HepG2 (cell line): ENCODE measurements around the gene SMARCA4. TPM values are rescaled to one million over a fixed set of nuclear protein-coding genes. Genes with fewer than 3 reads are reported as not detected.

ENCODE experiments used
- ATF7-NPFF ChIP-seq: sonication (generic); formaldehyde crosslinking; IDR thresholded peaks from 2 replicates; pipeline ENCODE4 v1.8.1; 2023; ENCODE audit warnings: mild to moderate bottlenecking, low read depth, missing genetic modification reagents, moderate library complexity
- EP300 ChIP-seq, 3 experiments: sonication (generic) in 1 of 3; formaldehyde crosslinking in 1 of 3; IDR thresholded peaks; 2 replicates each; pipeline versions ENCODE4 v1.5.1 to v1.6.1; 2011 to 2020; ENCODE audit warnings: low read depth in 2 of 3, low read length in 2 of 3, borderline replicate concordance in 1 of 3, improper control_type of control experiment in 1 of 3, mild to moderate bottlenecking in 1 of 3, missing genetic modification reagents in 1 of 3, moderate library complexity in 1 of 3
- GFI1 ChIP-seq: sonication (generic); formaldehyde crosslinking; IDR thresholded peaks from 2 replicates; pipeline ENCODE4 v1.5.0; 2020; ENCODE audit warnings: missing genetic modification reagents, mild to moderate bottlenecking, borderline replicate concordance
- MAFG ChIP-seq: sonication (generic); formaldehyde crosslinking; IDR thresholded peaks from 2 replicates; pipeline ENCODE4 v1.5.1; 2020; ENCODE audit warnings: mild to moderate bottlenecking, missing genetic modification reagents
- MYC ChIP-seq: sonication (generic); formaldehyde crosslinking; IDR thresholded peaks from 2 replicates; pipeline ENCODE4 v1.9.0; 2021; ENCODE audit warnings: missing genetic modification reagents, borderline replicate concordance
- NFYB ChIP-seq: sonication (generic); formaldehyde crosslinking; IDR thresholded peaks from 2 replicates; pipeline ENCODE4 v1.4.0; 2020; ENCODE audit warnings: missing genetic modification reagents
- PHF21A ChIP-seq: sonication (generic); formaldehyde crosslinking; IDR thresholded peaks from 2 replicates; pipeline ENCODE4 v1.5.0; 2020; ENCODE audit warnings: mild to moderate bottlenecking, missing genetic modification reagents
- PLRG1 ChIP-seq: fragments of 450-650 bp; conservative IDR thresholded peaks from 2 replicates; pipeline ENCODE4 v1.6.1; 2016
- POLR2AphosphoS2 ChIP-seq: IDR thresholded peaks from 2 replicates; pipeline ENCODE4 v1.6.1; 2011; ENCODE audit warnings: low read depth, low read length, improper control_type of control experiment
- RFXAP ChIP-seq: sonication (generic); formaldehyde crosslinking; IDR thresholded peaks from 2 replicates; pipeline ENCODE4 v1.4.0; 2020; ENCODE audit warnings: missing genetic modification reagents, borderline replicate concordance
- RXRA ChIP-seq: sonication (generic); formaldehyde crosslinking; IDR thresholded peaks from 2 replicates; pipeline ENCODE4 v1.5.1; 2020; ENCODE audit warnings: missing genetic modification reagents
- SRSF1 ChIP-seq: fragments of 200-400 bp; formaldehyde crosslinking; optimal IDR thresholded peaks from 2 replicates; pipeline ENCODE3; 2017; ENCODE audit warnings: mild to moderate bottlenecking, low read depth, low read length, moderate library complexity
- TBP ChIP-seq: sonication (generic); formaldehyde crosslinking; IDR thresholded peaks from 2 replicates; pipeline ENCODE4 v1.5.0; 2020; ENCODE audit warnings: missing genetic modification reagents
- ZFAT ChIP-seq: sonication (generic); formaldehyde crosslinking; conservative IDR thresholded peaks from 2 replicates; pipeline ENCODE4 v1.8.1; 2023; ENCODE audit warnings: missing genetic modification reagents, inconsistent platforms
- ZFP37 ChIP-seq: sonication (generic); formaldehyde crosslinking; IDR thresholded peaks from 2 replicates; pipeline ENCODE4 v1.4.0; 2020; ENCODE audit warnings: missing genetic modification reagents, borderline replicate concordance
- ZFY ChIP-seq: sonication (generic); formaldehyde crosslinking; IDR thresholded peaks from 2 replicates; pipeline ENCODE4 v1.4.0; 2020; ENCODE audit warnings: missing genetic modification reagents
- ZNF30 ChIP-seq: sonication (generic); formaldehyde crosslinking; IDR thresholded peaks from 2 replicates; pipeline ENCODE4 v1.5.0; 2020; ENCODE audit warnings: mild to moderate bottlenecking, missing genetic modification reagents
- ZNF484 ChIP-seq: sonication (generic); formaldehyde crosslinking; IDR thresholded peaks from 2 replicates; pipeline ENCODE4 v1.5.1; 2020; ENCODE audit warnings: mild to moderate bottlenecking, low read depth, missing genetic modification reagents, borderline replicate concordance
- ZNF780A ChIP-seq: sonication (generic); formaldehyde crosslinking; IDR thresholded peaks from 2 replicates; pipeline ENCODE4 v1.8.0; 2022; ENCODE audit warnings: mild to moderate bottlenecking, missing genetic modification reagents, moderate library complexity
- polyA plus RNA-seq, 8 experiments: library from polyadenylated mRNA; depleted of rRNA in 3 of 8; stranded (reverse) in 7 of 8; unstranded in 1 of 8; fragments of >200 nt; fragmentation: Illumina TruSeq in 4 of 8; extraction: Trizol in 4 of 8; gene quantifications; 2 replicates each; pipeline versions ENCODE4 v1.2.1 to v1.2.3, GENCODE V29; 2011 to 2016; ENCODE audit warnings: low read depth in 4 of 8, missing spikeins in 1 of 8, mixed read lengths in 1 of 8; ENCODE audit not compliant: insufficient read depth in 1 of 8
- total RNA-seq, 5 experiments: library from RNA; depleted of rRNA; stranded (reverse); fragments of >200 nt; fragmentation: Illumina TruSeq; extraction: Trizol; gene quantifications; 2 replicates each; pipeline ENCODE4 v1.2.3, GENCODE V29; 2016; ENCODE audit warnings: low read depth in 1 of 5
- TF ChIP-seq, protein P1 (sequence below): IDR thresholded peaks from 2 replicates; pipeline ENCODE4 v1.6.1; 2018; ENCODE audit warnings: missing genetic modification reagents, mild to moderate bottlenecking, missing compliant biosample characterization
- TF ChIP-seq, protein P2 (sequence below): sonication (generic); formaldehyde crosslinking; IDR thresholded peaks from 2 replicates; pipeline ENCODE4 v1.5.0; 2020; ENCODE audit warnings: mild to moderate bottlenecking, low read depth, missing genetic modification reagents, borderline replicate concordance
- TF ChIP-seq, protein P3 (sequence below): sonication (generic); formaldehyde crosslinking; IDR thresholded peaks from 2 replicates; pipeline ENCODE4 v1.4.0; 2020; ENCODE audit warnings: missing genetic modification reagents, borderline replicate concordance
- TF ChIP-seq, protein P4 (sequence below): sonication (generic); formaldehyde crosslinking; IDR thresholded peaks from 2 replicates; pipeline ENCODE4 v1.8.1; 2023; ENCODE audit warnings: mild to moderate bottlenecking, moderate library complexity, missing genetic modification reagents
- TF ChIP-seq, protein P5 (sequence below): sonication (generic); formaldehyde crosslinking; IDR thresholded peaks from 2 replicates; pipeline ENCODE4 v1.8.1; 2023; ENCODE audit warnings: mild to moderate bottlenecking, missing genetic modification reagents, borderline replicate concordance

The SMARCA4 gene
- total and polyA plus RNA-seq, 2 of the 13 experiments (the other 11 are each of a cell fraction or from before 2014, with no cell fraction given): 25.4 to 45.9 TPM

DNA sequence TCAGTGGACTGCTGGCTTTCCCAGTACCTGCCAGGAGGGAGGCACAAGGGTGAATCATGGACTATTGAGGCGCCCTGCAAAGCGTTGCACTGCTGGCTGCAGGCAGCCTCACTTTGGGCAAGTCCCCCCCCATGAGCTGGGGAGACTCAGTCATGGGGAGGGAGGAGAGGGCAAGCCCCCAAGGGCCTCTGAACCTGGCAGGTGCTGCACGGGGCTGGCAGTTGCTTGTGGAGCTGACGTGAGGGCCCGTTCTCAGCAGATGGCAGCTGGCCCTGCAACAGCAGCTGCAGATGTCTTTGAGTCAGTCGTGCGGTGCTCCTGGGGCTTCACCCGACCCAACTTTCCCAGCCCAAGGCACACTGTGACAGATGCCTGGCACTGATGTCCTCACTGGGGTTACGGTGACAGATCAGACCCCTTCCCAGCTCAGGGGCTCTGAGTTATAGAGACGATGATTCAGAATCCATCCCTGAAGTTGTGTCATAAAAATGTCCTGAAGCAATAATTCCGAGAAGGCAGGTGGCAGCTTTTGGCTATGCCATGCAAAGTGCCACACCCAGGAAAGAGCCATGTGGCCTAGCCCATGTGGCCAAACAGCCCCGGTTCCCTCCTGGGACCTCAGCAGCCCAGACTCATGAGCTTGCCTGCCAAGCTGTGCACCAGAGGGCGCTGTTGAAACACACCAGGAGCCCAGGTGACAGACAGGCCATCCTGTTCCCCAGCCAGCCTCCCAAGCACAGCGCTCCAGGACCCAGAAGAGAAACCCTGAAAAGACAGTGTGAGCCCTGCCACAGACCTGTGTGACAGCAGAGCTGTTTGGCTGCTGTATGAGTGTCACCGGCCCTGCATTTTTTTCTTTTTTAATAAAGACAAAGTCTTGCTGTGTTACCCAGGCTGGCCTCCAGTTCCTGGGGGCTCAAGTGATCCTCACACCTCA lies 74.9 kb downstream of the SMARCA4 start (continued):
- TF ChIP-seq, protein P1, sequence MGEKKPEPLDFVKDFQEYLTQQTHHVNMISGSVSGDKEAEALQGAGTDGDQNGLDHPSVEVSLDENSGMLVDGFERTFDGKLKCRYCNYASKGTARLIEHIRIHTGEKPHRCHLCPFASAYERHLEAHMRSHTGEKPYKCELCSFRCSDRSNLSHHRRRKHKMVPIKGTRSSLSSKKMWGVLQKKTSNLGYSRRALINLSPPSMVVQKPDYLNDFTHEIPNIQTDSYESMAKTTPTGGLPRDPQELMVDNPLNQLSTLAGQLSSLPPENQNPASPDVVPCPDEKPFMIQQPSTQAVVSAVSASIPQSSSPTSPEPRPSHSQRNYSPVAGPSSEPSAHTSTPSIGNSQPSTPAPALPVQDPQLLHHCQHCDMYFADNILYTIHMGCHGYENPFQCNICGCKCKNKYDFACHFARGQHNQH: peak; percentile 48; the same call in 1 of the 2 replicates
- TF ChIP-seq ZFP37 (CRISPR knock-in tag) (no peak), MAFG (CRISPR knock-in tag) (no peak), ZNF30 (CRISPR knock-in tag) (no peak), PHF21A (CRISPR knock-in tag) (no peak), EP300 (IDR thresholded peaks at IDR 0.05; ENCODE audit: low read depth in 2 of 2, low read length in 2 of 2) (no peak), EP300 (CRISPR knock-in tag; IDR thresholded peaks at IDR 0.05; ENCODE audit: borderline replicate concordance) (no peak), NFYB (CRISPR knock-in tag) (no peak), RXRA (CRISPR knock-in tag) (0 out of 2 replicates have a peak, but pooled peaks have one; percentile 36), GFI1 (no peak), ZFAT (CRISPR knock-in tag) (no peak), ZFY (CRISPR knock-in tag) (no peak), MYC (peak; percentile 58; the same call in 1 of the 2 replicates), ZNF780A (no peak), POLR2AphosphoS2 (no peak), ZNF484 (CRISPR knock-in tag) (no peak), ATF7-NPFF (CRISPR knock-in tag) (no peak), SRSF1 (no peak), TBP (CRISPR knock-in tag) (no peak), PLRG1 (no peak), RFXAP (no peak)
- TF ChIP-seq, protein P2, sequence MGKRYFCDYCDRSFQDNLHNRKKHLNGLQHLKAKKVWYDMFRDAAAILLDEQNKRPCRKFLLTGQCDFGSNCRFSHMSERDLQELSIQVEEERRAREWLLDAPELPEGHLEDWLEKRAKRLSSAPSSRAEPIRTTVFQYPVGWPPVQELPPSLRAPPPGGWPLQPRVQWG (CRISPR knock-in tag): no peak
- TF ChIP-seq, protein P3, sequence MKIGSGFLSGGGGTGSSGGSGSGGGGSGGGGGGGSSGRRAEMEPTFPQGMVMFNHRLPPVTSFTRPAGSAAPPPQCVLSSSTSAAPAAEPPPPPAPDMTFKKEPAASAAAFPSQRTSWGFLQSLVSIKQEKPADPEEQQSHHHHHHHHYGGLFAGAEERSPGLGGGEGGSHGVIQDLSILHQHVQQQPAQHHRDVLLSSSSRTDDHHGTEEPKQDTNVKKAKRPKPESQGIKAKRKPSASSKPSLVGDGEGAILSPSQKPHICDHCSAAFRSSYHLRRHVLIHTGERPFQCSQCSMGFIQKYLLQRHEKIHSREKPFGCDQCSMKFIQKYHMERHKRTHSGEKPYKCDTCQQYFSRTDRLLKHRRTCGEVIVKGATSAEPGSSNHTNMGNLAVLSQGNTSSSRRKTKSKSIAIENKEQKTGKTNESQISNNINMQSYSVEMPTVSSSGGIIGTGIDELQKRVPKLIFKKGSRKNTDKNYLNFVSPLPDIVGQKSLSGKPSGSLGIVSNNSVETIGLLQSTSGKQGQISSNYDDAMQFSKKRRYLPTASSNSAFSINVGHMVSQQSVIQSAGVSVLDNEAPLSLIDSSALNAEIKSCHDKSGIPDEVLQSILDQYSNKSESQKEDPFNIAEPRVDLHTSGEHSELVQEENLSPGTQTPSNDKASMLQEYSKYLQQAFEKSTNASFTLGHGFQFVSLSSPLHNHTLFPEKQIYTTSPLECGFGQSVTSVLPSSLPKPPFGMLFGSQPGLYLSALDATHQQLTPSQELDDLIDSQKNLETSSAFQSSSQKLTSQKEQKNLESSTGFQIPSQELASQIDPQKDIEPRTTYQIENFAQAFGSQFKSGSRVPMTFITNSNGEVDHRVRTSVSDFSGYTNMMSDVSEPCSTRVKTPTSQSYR (CRISPR knock-in tag): no peak
- TF ChIP-seq, protein P4, sequence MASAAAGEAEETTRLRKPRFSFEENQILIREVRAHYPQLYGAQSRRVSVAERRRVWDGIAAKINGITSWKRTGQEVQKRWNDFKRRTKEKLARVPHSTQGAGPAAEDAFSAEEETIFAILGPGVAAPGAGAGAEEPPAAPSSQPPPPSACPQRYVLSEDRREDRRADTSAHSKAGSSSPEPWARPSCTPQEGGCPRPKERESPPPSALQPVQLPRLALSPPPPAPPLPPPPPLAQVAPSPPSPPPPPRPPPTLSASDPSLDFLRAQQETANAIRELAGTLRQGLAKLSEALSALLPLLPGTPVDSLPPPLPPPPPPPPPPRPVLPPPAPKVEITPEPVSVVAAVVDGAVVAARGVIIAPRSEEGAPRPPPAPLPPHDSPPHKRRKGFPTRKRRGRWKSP (CRISPR knock-in tag): no peak
- TF ChIP-seq, protein P5, sequence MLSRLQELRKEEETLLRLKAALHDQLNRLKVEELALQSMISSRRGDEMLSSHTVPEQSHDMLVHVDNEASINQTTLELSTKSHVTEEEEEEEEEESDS (CRISPR knock-in tag): no peak
